ENCODE data around the gene GRXCR2. TPM values are rescaled to one million over a fixed set of nuclear protein-coding genes. Genes with fewer than 3 reads are reported as not detected.

Gene GRXCR2
- total and polyA plus RNA-seq, 2 of the 4 experiments (the other 2 are of a cell fraction) = not detected

- Histone ChIP-seq H2AK5ac (ENCODE audit: low read depth, low read length) (no peak overlapping the region), H2BK120ac (ENCODE audit: low read depth, low read length) (no peak overlapping the region), H2BK20ac (ENCODE audit: low read depth, low read length) (no peak overlapping the region), H4K20me1 (ENCODE audit: insufficient read depth, low read length) (no peaks in the 10 kb centered on the region), H4K5ac (ENCODE audit: low read depth, low read length) (no peak overlapping the region), H3K4ac (ENCODE audit: low read depth, low read length) (no peak overlapping the region), H3K18ac (ENCODE audit: low read depth, low read length) (no peak overlapping the region), H2BK15ac (ENCODE audit: low read depth, low read length) (no peak overlapping the region), H3K4me3 (ENCODE audit: insufficient read depth, low read depth, low read length) (no peak overlapping the region), H3K56ac (ENCODE audit: extremely low read depth, insufficient read depth, low read length) (no peak overlapping the region), H3K4me2 (ENCODE audit: low read depth, low read length) (no peak overlapping the region), H3K9me1 (ENCODE audit: insufficient read depth, low read length) (0 out of 2 replicates have a peak, but pooled peaks cover 3% of the 10 kb centered on the region), H3K4me1 (ENCODE audit: control insufficient read depth, insufficient read depth, low read length) (no peaks in the 10 kb centered on the region), H3K36me3 (ENCODE audit: control insufficient read depth, insufficient read depth, low read length) (no peaks in the 10 kb centered on the region), H3K27me3 (ENCODE audit: control insufficient read depth, insufficient read depth, low read length) (peaks cover 5% of the 10 kb centered on the region), H2BK5ac (ENCODE audit: low read depth, low read length, poor library complexity, severe bottlenecking) (no peak overlapping the region), H2AK9ac (replicated peaks; ENCODE audit: low read depth, low read length, poor library complexity) (no peak overlapping the region), H3K9ac (ENCODE audit: low read depth, low read length) (no peak overlapping the region), H3K23ac (ENCODE audit: low read depth, low read length) (no peak overlapping the region), H3K27ac (ENCODE audit: insufficient read depth, low read length) (no peak overlapping the region), H4K91ac (ENCODE audit: insufficient read depth, low read depth, low read length) (no peak overlapping the region), H3K79me1 (ENCODE audit: low read depth in 1 of 2, low read length in 2 of 2) (no peaks in the 10 kb centered on the region), H3K14ac (replicated peaks; ENCODE audit: low read depth, low read length) (no peak overlapping the region), H3K9me3 (ENCODE audit: control insufficient read depth, insufficient read depth, low read length) (no peaks in the 10 kb centered on the region), H2AFZ (replicated peaks; ENCODE audit: low read length, poor library complexity) (no peak overlapping the region), H4K8ac (ENCODE audit: low read depth in 2 of 2, low read length in 2 of 2) (no peak overlapping the region)
- in situ Hi-C loops (cut with MboI; ENCODE audit: low sequenced_read_pairs) (no loop called here), dilution Hi-C loops (cut with HindIII; ENCODE audit: low sequenced_read_pairs, unreplicated experiment) (no loop called here), intact Hi-C loops (cut with micrococcal nuclease) (no loop called here)
- ATAC-seq (ENCODE audit: low read depth) = peak; percentile 48; the same call in 1 of the 2 replicates
- no TSS peak for BruUV-seq (replicated peaks)
- WGBS, 2 experiments (ENCODE audit: extremely low coverage in 2 of 2, insufficient read length in 1 of 2) = 86% methylated on average over 1 of the region's 3 CpGs; no CpG with 5 or more reads in 1 of the 2 experiments
- ChIA-PET POLR2A (ENCODE audit: unreplicated experiment) (no interaction called here), CTCF (interaction anchor here (0.6 to 2.5 kb wide), 2 partner anchors 15 to 24 kb away, joined by 3 to 7 read pairs; no protein-coding TSS in a partner anchor)
- no peak for DNase-seq
- TF ChIP-seq CTCF (conservative IDR thresholded peaks at IDR 0.05; ENCODE audit: low read depth, low read length) (0 out of 2 replicates have a peak, but pooled peaks have one; percentile 9), USF2 (IDR thresholded peaks at IDR 0.05; ENCODE audit: low read depth, low read length) (no peak)
Measured at GRCh38 chr5:145903113-145903512, 30.3 kb upstream of the GRXCR2 start.
